HK-2 (cell line): ENCODE measurements around the gene MS4A15.
"Not testable (repeated sequence)": the region's sequence is repeated elsewhere in the genome, so short reads cannot be mapped to it uniquely, and the experiment has no call there.

ENCODE experiments used
- DNase-seq: peaks from one replicate; pipeline ENCODE4 v3.0.0-alpha.2; 2018; ENCODE audit not compliant: unreplicated experiment

Gene MS4A15

DNA sequence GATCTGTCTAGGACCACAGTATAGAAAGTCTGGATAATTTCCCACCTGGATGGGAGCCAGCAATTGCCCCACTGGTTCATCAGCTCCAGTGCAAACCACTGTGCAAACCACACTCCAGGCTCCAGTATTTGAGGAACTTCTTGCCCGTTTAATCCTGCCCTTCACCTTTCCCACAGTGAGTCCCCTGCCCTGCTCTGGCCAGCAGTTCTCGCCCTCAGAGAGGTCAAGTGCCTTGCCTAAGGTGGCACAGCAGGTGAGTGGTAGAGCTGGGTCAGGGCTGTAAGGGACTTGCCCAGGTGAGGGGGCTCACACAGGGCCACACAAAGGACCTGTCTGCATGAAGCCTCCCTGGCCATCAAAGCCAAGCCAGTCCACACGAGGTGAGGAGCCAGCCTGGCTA lies 52.6 kb downstream of the MS4A15 start:
- no peak for DNase-seq

DNA sequence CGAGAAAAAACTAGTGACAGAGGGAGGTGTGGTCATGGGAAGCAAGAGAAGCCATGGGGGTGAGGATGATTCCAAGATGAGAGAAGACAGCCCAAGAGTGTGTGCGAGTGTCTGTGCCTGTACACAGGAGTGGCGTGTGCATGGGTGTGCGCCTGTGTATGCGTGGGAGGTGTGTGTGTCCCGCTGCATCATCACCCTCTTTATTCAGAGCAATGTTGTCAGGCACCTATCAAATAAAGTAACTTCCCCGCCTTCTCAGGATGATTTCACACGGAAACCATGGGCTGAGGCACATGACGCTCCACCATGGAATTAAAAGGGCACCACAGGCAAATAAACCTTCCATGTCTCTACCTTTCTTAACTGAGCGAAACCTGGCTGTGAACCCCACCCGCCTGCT lies 53.0 kb downstream of the MS4A15 start:
- DNase-seq: no peak

DNA sequence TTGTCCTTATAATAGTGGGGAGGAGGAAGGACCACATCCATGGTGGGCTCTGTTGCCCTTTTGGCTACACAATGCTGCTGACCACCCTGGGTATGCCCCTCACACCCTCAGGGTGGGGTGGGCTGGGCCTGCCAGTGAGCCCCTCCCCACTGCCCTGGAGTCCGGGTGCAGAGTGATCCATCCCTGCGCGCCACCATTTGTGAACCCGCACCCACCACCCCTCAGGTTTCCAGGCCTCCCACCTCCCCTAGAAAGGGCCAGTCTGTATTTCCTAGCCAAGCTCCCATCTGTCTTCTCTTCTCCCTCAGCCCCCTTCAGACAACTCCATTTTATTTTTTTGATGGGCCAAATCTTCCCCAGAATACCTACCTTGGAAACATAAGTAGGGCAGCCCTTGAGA lies 53.5 kb downstream of the MS4A15 start:
- no peak for DNase-seq

DNA sequence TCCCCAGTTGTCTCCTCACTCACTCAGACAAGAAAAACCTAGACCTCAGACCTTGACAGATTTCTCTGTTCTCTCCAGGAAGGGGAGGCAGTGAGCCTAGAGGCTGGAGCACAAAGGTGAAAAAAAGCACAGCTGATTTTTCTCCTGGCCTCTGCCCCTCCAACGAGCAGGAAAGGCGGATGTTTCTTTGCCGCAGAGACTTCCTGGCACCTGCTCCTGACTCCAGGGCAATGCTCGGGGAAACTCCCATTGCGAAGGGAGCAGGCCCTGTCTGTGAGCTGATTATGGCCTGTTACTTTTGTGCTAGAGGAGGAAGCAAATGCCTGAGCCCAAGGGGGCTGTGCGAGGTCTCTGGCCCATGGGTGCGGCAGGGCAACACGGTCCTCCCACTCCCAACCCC lies 53.9 kb downstream of the MS4A15 start:
- no peak for DNase-seq

DNA sequence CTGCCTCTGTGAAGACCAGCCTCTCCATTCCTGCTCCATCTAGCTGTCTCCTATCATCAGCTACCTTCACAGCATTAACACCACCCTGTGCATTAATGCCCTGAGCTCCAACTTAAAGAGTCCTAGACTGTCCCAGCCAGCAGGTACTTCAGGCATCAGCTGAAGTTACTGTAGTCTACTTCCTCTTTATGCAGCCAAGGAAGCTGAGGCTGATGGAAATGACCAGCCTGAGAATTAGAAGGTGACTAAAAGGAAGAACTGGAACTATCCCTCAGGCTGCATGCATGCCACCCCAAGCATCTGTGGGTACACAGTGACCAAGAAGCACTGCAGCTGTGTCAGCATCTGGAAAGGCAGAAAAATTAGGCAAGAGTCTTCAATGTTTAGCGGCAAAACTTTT lies 56.7 kb downstream of the MS4A15 start:
- DNase-seq: no peak

DNA sequence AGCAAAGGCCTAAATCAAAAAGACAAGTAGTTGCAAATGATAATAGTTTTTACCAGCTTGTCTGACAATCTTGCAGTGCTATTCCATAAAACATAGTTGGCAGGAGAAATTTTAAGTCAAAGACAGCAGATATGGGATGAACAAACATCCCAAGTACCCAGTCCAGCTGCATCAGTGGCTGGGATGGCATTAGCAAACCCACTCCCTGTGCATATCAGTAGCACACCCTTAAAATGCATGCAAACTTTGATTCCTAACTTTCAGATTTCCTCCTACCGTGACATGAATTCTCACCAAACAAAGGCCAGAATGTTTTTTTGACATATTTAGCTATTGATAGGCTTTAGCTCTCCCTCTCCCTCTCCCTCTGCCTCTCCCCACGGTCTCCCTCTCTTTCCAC lies 57.4 kb downstream of the MS4A15 start:
- no peak for DNase-seq

DNA sequence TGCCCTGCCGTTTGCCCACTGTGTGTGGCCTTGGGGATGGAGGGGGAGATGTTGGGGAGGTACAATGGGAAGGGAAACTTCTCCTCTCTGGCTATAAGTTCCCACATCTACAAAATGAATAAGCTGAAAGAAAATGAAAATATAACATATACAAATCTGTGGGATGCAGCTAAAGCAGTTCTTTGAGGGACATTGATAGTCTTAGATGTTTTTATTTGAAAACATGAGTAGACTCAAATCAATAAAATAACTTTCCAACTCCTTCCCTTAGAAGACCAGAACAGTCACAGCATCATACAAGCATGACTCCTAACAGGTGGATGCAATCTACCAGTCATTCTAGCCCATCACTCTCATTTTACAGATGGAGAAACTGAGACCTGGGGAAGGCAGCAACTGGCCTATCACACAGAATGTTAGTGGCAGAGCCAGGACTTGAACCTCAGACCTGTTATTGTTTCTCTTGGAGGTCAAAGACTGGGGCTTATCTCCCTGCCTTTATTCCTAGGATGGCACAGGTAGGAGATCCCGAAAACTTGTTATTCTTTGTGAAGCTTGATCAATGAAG lies 60.0 kb downstream of the MS4A15 start:
- no peak for DNase-seq

DNA sequence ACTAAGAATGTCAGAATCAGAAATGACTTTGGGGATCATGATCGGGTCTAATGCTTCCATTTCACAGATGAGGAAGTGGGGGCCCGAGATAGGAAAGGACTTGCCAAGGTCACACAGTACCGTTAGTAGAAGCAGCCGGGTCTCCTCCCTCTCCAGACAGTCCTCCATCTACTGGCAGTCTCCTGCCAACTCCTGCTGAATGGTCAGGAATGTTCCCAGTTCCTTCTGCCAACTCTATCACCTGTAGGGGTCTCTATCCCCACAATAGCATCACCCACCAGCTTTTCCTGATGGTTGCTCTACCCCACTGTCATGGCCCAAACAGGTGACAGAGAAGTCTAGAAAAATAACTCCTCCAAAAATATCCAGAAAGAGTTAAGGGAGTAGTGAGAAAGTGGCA lies 61.4 kb downstream of the MS4A15 start:
- no peak for DNase-seq

DNA sequence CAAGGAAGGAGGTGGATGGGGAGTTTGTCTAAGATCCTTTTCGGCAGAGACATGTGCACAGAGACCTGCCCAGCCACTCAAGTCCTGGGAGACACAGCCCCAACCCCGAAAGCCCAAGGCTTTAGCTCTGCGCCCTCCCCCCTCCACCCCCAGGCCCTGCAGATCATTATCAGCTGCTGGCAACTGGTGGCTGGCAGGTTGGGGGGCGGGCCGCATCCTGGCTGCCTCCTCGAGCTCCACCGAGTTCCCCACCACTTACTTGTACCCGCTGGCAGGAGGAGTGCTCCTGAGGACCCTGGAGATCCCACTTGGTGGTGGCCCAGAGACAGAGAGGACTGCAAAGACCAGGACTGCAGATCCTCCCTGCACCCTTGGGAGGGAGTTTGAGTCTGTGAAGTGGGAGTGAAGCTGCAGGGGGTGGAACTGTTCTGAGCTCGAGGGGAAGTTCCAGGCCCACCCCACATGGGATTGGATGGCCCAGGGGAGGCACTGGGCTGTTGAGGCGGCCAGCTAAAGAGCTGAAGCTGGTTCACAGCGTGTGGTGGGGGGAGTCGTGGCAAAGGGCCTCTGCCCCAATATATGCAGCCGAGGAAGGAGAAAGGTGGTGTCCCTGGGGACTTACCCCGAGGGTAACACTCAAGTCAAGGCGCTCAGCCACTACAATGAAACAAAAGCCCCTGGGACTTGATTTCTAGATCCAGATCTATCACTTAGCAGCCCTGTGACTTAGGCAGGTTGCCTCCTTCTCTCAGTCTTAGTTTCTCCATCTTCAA lies 65.3 kb downstream of the MS4A15 start:
- no peak for DNase-seq

DNA sequence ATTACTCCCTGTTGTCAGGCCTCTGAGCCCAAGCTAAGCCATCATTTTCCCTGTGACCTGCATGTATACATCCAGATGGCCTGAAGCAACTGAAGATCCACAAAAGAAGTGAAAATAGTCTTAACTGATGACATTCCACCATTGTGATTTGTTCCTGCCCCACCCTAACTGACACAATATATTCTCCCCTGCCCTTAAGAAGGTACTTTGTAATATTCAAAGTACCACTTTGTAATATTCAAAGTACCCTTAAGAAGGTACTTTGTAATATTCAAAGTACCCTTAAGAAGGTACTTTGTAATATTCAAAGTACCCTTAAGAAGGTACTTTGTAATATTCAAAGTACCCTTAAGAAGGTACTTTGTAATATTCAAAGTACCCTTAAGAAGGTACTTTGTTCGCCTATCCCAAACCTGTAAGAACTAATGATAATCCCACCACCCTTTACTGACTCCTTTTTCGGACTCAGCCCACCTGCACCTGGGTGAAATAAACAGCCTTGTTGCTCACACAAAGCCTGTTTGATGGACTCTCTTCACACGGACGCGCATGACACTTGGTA lies 67.2 kb downstream of the MS4A15 start:
- DNase-seq: not testable (repeated sequence)

DNA sequence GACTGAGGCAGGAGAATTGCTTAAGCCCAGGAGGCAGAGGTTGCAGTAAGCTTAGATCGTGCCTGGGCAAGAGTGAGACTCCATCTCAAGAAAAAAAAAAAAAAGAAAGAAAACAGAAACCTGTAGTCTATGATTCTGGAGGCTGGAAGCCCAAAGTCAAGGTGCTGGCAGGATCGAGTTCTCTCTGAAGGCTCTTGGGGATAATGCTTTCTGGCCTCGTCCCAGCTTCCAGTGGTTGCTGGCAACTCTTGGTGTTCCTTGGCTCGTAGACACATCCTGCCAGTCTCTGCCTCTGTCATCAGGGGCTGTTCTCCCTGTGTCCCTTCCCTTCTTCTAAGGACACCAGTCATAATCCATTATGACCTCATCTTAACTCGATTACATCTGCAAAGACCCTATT lies 68.5 kb downstream of the MS4A15 start:
- no peak for DNase-seq

DNA sequence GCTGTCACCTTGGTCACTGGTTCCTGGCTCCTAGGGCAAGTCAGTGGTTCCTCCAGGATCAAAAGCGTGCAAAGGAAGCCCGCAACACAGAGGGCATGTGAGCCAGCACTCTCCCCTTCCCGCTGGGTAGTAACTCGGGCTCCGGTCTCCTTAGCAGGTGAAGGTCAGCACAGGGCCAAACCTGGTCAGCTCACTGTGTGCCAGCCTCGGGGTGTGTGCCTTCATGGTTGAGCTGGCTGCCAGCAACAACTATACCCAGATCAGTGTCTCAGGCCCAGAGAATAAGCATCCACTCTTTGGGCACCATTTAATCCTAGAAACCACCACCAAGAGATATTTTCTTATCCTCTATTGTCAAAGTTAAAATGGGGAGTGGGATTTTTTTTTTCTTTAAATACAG lies 69.1 kb downstream of the MS4A15 start:
- no peak for DNase-seq
